Ovary (tissue), 9 donors: ENCODE measurements around the gene TTLL5. TPM values are rescaled to one million over a fixed set of nuclear protein-coding genes. Genes with fewer than 3 reads are reported as not detected.
"Not testable (repeated sequence)": the region's sequence is repeated elsewhere in the genome, so short reads cannot be mapped to it uniquely, and the experiment has no call there.

Experiments used
- DNase-seq, 5 donors: peaks; one replicate each; pipeline ENCODE4 v3.0.0-alpha.2; 2019 to 2020
- H3K27ac ChIP-seq, 2 donors: fragments of 200-600 bp; one replicate each; pipeline versions ENCODE4 v1.5.1 to v1.8.0; 2019 to 2022
- H3K27me3 ChIP-seq: fragments of 200-600 bp; one replicate; pipeline ENCODE4 v1.8.0; 2022
- H3K36me3 ChIP-seq: fragments of 200-600 bp; sonication (generic); one replicate; pipeline ENCODE4 v1.5.1; 2019
- H3K4me1 ChIP-seq: one replicate; pipeline ENCODE4 v1.8.1; 2013; ENCODE audit warnings: mild to moderate bottlenecking, moderate library complexity; ENCODE audit not compliant: insufficient read depth
- H3K4me3 ChIP-seq: fragments of 200-600 bp; sonication (generic); one replicate; pipeline ENCODE4 v1.5.1; 2017
- H3K9me3 ChIP-seq, 2 donors: fragments of 200-600 bp in 1 of 2; sonication (generic) in 1 of 2; one replicate each; pipeline versions ENCODE4 v1.5.1 to v1.8.1; 2013 to 2019; ENCODE audit warnings: mild to moderate bottlenecking in 1 of 2, moderate library complexity in 1 of 2
- CTCF ChIP-seq, 3 donors: fragments of 450-650 bp in 2 of 3; fragments of 200-600 bp in 1 of 3; IDR thresholded peaks; one replicate each; pipeline versions ENCODE4 v1.5.1 to v1.8.0; 2016 to 2022; ENCODE audit warnings: antibody characterized with exemption in 3 of 3, mild to moderate bottlenecking in 1 of 3
- EP300 ChIP-seq: sonication (generic); formaldehyde crosslinking; IDR thresholded peaks from one replicate; pipeline ENCODE4 v1.6.1; 2017; ENCODE audit warnings: antibody characterized with exemption
- POLR2A ChIP-seq: fragments of 450-650 bp; IDR thresholded peaks from one replicate; pipeline ENCODE4 v1.6.1; 2017; ENCODE audit warnings: antibody characterized with exemption, mild to moderate bottlenecking, moderate library complexity
- WGBS, 3 donors: extraction: QIAGEN DNeasy Blood & Tissue Kit in 1 of 3; methylation state at CpG; one replicate each; pipeline versions ENCODE4 v1.1.5 to v1.1.7; 2013 to 2017; 5-methylcytosine and 5-hydroxymethylcytosine counted together
- intact Hi-C, 4 donors: fragments of 100-400 bp; cut with DNase I; formaldehyde crosslinking; loops; one replicate each; pipeline versions ENCODE4 v1.11.0 to v1.15.1; 2022 to 2023
- polyA plus RNA-seq, 2 donors: library from polyadenylated mRNA; stranded (reverse); fragments of 200-250 nt in 1 of 2; fragments of 350-450 nt in 1 of 2; fragmentation: Illumina TruSeq in 1 of 2; extraction: RNeasy Lipid Tissue Mini Kit (QIAGEN cat#74804) in 1 of 2; gene quantifications; one replicate each; pipeline ENCODE4 v1.2.3, GENCODE V29; 2013 to 2014
- total RNA-seq, 7 donors: library from RNA; depleted of rRNA in 2 of 7; stranded (reverse); fragments of >200 nt in 2 of 7; fragmentation: NEBNext Ultra II Directional in 3 of 7; extraction: Animal tissue kit (Norgen Biotek cat#: 25700) in 3 of 7; gene quantifications; one replicate each; pipeline versions ENCODE4 v1.1.0 to v1.2.4, GENCODE V29; 2016 to 2023
- donor health status: DM: no; HTN: no; CAD: no; lungs with moderate emphysema.
- donor health status: DM: no; HTN: no; CAD: no.
- donor health status: Bipolar disorder and iron deficiency.
- donor health status: DM: yes; HTN: yes; CAD: no.
- donor health status: DM: no; HTN: no; CAD: no.
- donor health status: DM: yes; HTN: yes; CAD: no.

The TTLL5 gene
- total and polyA plus RNA-seq, 9 donors, result 11.0 to 34.9 (median 27.3) TPM

- Histone ChIP-seq H3K36me3 (no peaks in the 10 kb centered on the region), H3K4me3 (no peak overlapping the region), H3K9me3 (no peaks in the 10 kb centered on the region), H3K27ac (no peak overlapping the region), H3K4me1 (no peaks in the 10 kb centered on the region), H3K27me3 (no peaks in the 10 kb centered on the region)
- 94 to 99% (median 98%) methylated on average over 2 of the region's 2 CpGs for WGBS, 3 donors
- intact Hi-C loops, result no loop called here
- no peak for DNase-seq
- TF ChIP-seq EP300 (no peak), POLR2A (no peak), CTCF (IDR thresholded peaks at IDR 0.05) (no peak)
Observed at GRCh38 chr14:75915045-75915444, 254.0 kb downstream of the TTLL5 start.

GRCh38 chr14:75917322-75917945 lies 256.4 kb downstream of the TTLL5 start:
- WGBS, 3 donors, result 81 to 85% (median 82%) methylated on average over 10 of the region's 10 CpGs
- intact Hi-C loops, result no loop called here
- Histone ChIP-seq H3K4me3 (no peak overlapping the region), H3K27me3 (no peaks in the 10 kb centered on the region), H3K27ac (no peak overlapping the region), H3K9me3 (no peaks in the 10 kb centered on the region), H3K36me3 (no peaks in the 10 kb centered on the region), H3K4me1 (no peaks in the 10 kb centered on the region)
- TF ChIP-seq CTCF (IDR thresholded peaks at IDR 0.05), result no peak
- no peak for TF ChIP-seq EP300
- TF ChIP-seq POLR2A, result no peak
- no peak for DNase-seq

- Histone ChIP-seq H3K27me3 (no peaks in the 10 kb centered on the region), H3K4me3 (no peak overlapping the region), H3K4me1 (no peaks in the 10 kb centered on the region), H3K9me3 (no peaks in the 10 kb centered on the region), H3K36me3 (no peaks in the 10 kb centered on the region), H3K27ac (no peak overlapping the region)
- intact Hi-C loops, result no loop called here
- TF ChIP-seq POLR2A, result no peak
- TF ChIP-seq EP300, result no peak
- TF ChIP-seq CTCF (IDR thresholded peaks at IDR 0.05), result no peak
- no peak for DNase-seq
- WGBS, 3 donors, result 40 to 77% (median 60%) methylated on average over 1 of the region's 1 CpG
Observed at GRCh38 chr14:75917946-75918335, 256.9 kb downstream of the TTLL5 start.

GRCh38 chr14:75920421-75920820 lies 259.4 kb downstream of the TTLL5 start:
- DNase-seq, H3K27me3 ChIP-seq, H3K9me3 ChIP-seq, intact Hi-C loops, H3K36me3 ChIP-seq, H3K4me1 ChIP-seq, H3K27ac ChIP-seq, H3K4me3 ChIP-seq: not testable (repeated sequence)
- WGBS, 3 donors, result 87 to 99% (median 98%) methylated on average over 4 of the region's 4 CpGs

GRCh38 chr14:75925141-75925840 lies 264.2 kb downstream of the TTLL5 start:
- WGBS, 3 donors, result 94 to 99% (median 98%) methylated on average over 26 to 49 of the region's 54 CpGs
- H3K4me1 ChIP-seq, H3K27ac ChIP-seq, H3K27me3 ChIP-seq, intact Hi-C loops, H3K9me3 ChIP-seq, H3K4me3 ChIP-seq, H3K36me3 ChIP-seq, DNase-seq: not testable (repeated sequence)
